Measurements from ENCODE around the gene SWAP70. TPM values are rescaled to one million over a fixed set of nuclear protein-coding genes. Genes with fewer than 3 reads are reported as not detected.
"Not testable (repeated sequence)": the region's sequence is repeated elsewhere in the genome, so short reads cannot be mapped to it uniquely, and the experiment has no call there.

SWAP70 gene
- total RNA-seq, 5 donors from 2014 or later (not counting 1 experiment from before 2014, with no cell fraction given): 4.5 to 14.3 (median 7.3) TPM

DNA sequence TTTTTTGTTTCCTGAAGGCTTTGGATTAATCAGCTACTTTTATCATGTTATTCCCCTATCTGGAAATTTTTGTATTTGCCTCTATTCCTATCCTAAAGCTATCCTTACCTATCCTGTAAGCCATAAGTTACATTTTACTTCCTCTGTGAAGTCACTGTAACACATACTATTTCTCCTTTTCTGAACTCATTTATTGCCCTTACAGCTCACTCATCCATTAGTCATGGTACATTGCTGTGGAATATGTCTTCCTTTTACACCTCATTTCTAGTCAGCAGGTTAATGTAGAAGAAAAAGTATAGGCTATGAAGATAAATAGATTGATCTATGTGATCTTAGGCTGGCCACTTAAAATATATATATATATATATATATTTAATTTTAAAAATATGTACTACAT lies 28.0 kb downstream of the SWAP70 start:
- Histone ChIP-seq H3K36me3 (ENCODE audit: control insufficient read depth in 2 of 2, extremely low read depth in 1 of 2, insufficient read depth in 1 of 2, low read length in 1 of 2) (no peaks in the 10 kb centered on the region), H3K4me3 (ENCODE audit: control insufficient read depth in 1 of 2, extremely low read depth in 1 of 2, low read length in 1 of 2) (no peak overlapping the region), H3K4me1 (ENCODE audit: control insufficient read depth in 1 of 2, extremely low read depth in 1 of 2, insufficient read depth in 2 of 2, low read length in 2 of 2) (peaks cover 0 to 4% of the 10 kb centered on the region in 2 experiments), H3K9me3 (no peaks in the 10 kb centered on the region), H3K27ac (ENCODE audit: low read length) (no peak overlapping the region), H3K27me3 (replicated peaks in 1 of 2; ENCODE audit: control insufficient read depth in 2 of 2, extremely low read depth in 1 of 2, insufficient read depth in 2 of 2, low read length in 1 of 2) (no peaks in the 10 kb centered on the region)
- POLR2A ChIA-PET: no interaction called here
- Mint-ChIP-seq H3K27me3 (no peaks in the 10 kb centered on the region), H3K4me3 (no peak overlapping the region), H3K36me3 (peaks cover 14% of the 10 kb centered on the region), H3K4me1 (peaks cover 0 to 14% (median 0%) of the 10 kb centered on the region in 3 donors), H3K27ac (no peak overlapping the region), H3K9me3 (no peaks in the 10 kb centered on the region)
- DNase-seq (no peak), ATAC-seq (replicated peaks in 1 of 4) (no peak)
- CTCF ChIA-PET: no interaction called here

DNA sequence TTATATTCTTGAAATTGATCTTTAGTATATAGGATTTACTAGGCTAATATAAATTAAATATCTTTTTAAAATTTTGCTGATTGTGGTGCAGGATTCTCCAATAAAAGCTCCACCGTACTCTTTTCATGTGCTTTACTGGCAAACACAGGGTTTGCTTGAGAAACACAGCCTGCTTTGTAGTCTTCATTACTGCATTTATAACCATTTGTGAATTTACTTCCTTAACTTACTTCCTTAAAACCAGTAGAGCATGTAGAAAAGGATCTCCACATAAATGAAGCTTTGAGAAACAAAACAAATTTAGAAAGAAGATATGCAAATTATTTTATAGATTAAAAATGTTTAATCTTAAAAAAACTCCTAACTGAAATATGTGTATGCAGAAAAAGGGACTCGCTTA lies 28.8 kb downstream of the SWAP70 start:
- no peak overlapping the region for H3K27ac ChIP-seq (ENCODE audit: low read length)
- no peaks in the 10 kb centered on the region for H3K9me3 ChIP-seq
- no CpG with 5 or more reads among the region's 2 CpGs for WGBS (ENCODE audit: insufficient coverage)
- H3K27me3 ChIP-seq (replicated peaks in 1 of 2; ENCODE audit: control insufficient read depth in 2 of 2, extremely low read depth in 1 of 2, insufficient read depth in 2 of 2, low read length in 1 of 2): no peaks in the 10 kb centered on the region
- H3K27ac Mint-ChIP-seq: no peak overlapping the region
- ATAC-seq (replicated peaks in 1 of 4) (no peak), DNase-seq (no peak)
- H3K36me3 Mint-ChIP-seq: peaks cover 14% of the 10 kb centered on the region
- no peak overlapping the region for H3K4me3 Mint-ChIP-seq
- H3K9me3 Mint-ChIP-seq: no peaks in the 10 kb centered on the region
- H3K36me3 ChIP-seq (ENCODE audit: control insufficient read depth in 2 of 2, extremely low read depth in 1 of 2, insufficient read depth in 1 of 2, low read length in 1 of 2): no peaks in the 10 kb centered on the region
- POLR2A ChIA-PET: no interaction called here
- CTCF ChIA-PET: no interaction called here
- H3K4me3 ChIP-seq (ENCODE audit: control insufficient read depth in 1 of 2, extremely low read depth in 1 of 2, low read length in 1 of 2): no peak overlapping the region
- H3K4me1 ChIP-seq (ENCODE audit: control insufficient read depth in 1 of 2, extremely low read depth in 1 of 2, insufficient read depth in 2 of 2, low read length in 2 of 2): peaks cover 0 to 4% of the 10 kb centered on the region in 2 experiments
- no peaks in the 10 kb centered on the region for H3K27me3 Mint-ChIP-seq
- H3K4me1 Mint-ChIP-seq: peaks cover 0 to 14% (median 0%) of the 10 kb centered on the region in 3 donors

GRCh38 chr11:9693801-9694553 lies 30.1 kb downstream of the SWAP70 start:
- Mint-ChIP-seq H3K9me3 (no peaks in the 10 kb centered on the region), H3K36me3 (peaks cover 14% of the 10 kb centered on the region), H3K4me3 (no peak overlapping the region), H3K27ac (peak overlapping the region in 1 of 2 donors; percentile 49), H3K27me3 (no peaks in the 10 kb centered on the region), H3K4me1 (peaks cover 0 to 19% (median 3%) of the 10 kb centered on the region in 3 donors)
- no peaks in the 10 kb centered on the region for H3K27me3 ChIP-seq (replicated peaks in 1 of 2; ENCODE audit: control insufficient read depth in 2 of 2, extremely low read depth in 1 of 2, insufficient read depth in 2 of 2, low read length in 1 of 2)
- POLR2A ChIA-PET: no interaction called here
- no peak for ATAC-seq (replicated peaks in 1 of 4)
- H3K4me3 ChIP-seq (ENCODE audit: control insufficient read depth in 1 of 2, extremely low read depth in 1 of 2, low read length in 1 of 2): no peak overlapping the region
- H3K4me1 ChIP-seq (ENCODE audit: control insufficient read depth in 1 of 2, extremely low read depth in 1 of 2, insufficient read depth in 2 of 2, low read length in 2 of 2): peaks cover 0 to 3% of the 10 kb centered on the region in 2 experiments
- WGBS (ENCODE audit: insufficient coverage): no CpG with 5 or more reads among the region's 2 CpGs
- CTCF ChIA-PET: no interaction called here
- H3K9me3 ChIP-seq: no peaks in the 10 kb centered on the region
- no peak overlapping the region for H3K27ac ChIP-seq (ENCODE audit: low read length)
- H3K36me3 ChIP-seq (ENCODE audit: control insufficient read depth in 2 of 2, extremely low read depth in 1 of 2, insufficient read depth in 1 of 2, low read length in 1 of 2): no peaks in the 10 kb centered on the region
- no peak for DNase-seq

DNA sequence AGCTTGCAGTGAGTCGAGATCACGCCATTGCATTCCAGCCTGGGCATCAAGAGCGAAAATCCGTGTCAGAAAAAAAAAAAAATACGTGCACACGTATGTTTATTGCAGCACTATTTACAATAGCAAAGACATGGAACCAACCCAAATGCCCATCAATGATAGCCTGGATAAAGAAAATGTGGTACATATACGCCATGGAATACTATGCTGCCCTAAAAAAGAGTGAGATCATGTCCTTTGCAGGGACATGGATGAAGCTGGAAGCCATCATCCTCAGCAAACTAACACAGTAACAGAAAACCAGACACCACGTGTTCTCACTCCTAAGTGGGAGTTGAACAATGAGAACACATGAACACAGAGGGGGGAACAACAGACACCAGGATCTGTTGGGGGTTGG lies 31.4 kb downstream of the SWAP70 start:
- peaks cover 0 to 25% (median 5%) of the 10 kb centered on the region in 3 donors for H3K4me1 Mint-ChIP-seq
- ATAC-seq (replicated peaks in 1 of 4); H3K27me3 ChIP-seq (replicated peaks in 1 of 2; ENCODE audit: control insufficient read depth in 2 of 2, extremely low read depth in 1 of 2, insufficient read depth in 2 of 2, low read length in 1 of 2); DNase-seq; CTCF ChIA-PET; H3K9me3 Mint-ChIP-seq; H3K4me3 ChIP-seq (ENCODE audit: control insufficient read depth in 1 of 2, extremely low read depth in 1 of 2, low read length in 1 of 2); H3K27me3 Mint-ChIP-seq; H3K4me3 Mint-ChIP-seq; H3K4me1 ChIP-seq (ENCODE audit: control insufficient read depth in 1 of 2, extremely low read depth in 1 of 2, insufficient read depth in 2 of 2, low read length in 2 of 2); H3K27ac ChIP-seq (ENCODE audit: low read length); POLR2A ChIA-PET; H3K36me3 ChIP-seq (ENCODE audit: control insufficient read depth in 2 of 2, extremely low read depth in 1 of 2, insufficient read depth in 1 of 2, low read length in 1 of 2); H3K9me3 ChIP-seq; H3K27ac Mint-ChIP-seq: not testable (repeated sequence)
- peaks cover 14% of the 10 kb centered on the region for H3K36me3 Mint-ChIP-seq
- no CpG with 5 or more reads among the region's 8 CpGs for WGBS (ENCODE audit: insufficient coverage)

DNA sequence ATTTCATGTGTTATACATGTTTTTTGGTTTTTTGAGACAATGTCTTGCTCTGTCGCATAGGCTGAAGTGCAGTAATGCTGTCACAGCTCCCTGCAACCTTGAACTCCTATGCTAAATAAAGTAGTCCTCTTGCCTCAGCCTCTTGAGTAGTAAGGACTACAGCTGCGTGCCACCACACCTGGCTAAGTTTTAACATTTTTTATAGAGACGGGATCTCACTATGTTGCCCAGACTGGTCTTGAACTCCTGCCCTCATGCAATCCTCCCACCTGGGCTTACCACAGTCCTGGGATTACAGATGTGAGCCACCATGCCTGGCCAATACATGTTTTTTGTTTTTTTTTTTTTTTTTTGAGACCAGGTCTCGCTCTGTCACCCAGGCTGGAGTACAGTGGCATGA lies 33.9 kb downstream of the SWAP70 start:
- ATAC-seq (replicated peaks in 1 of 4) (no peak), DNase-seq (no peak)
- Mint-ChIP-seq H3K4me1 (peaks cover 12 to 35% (median 20%) of the 10 kb centered on the region in 3 donors), H3K36me3 (peaks cover 14% of the 10 kb centered on the region), H3K27me3 (no peaks in the 10 kb centered on the region), H3K4me3 (no peak overlapping the region), H3K9me3 (no peaks in the 10 kb centered on the region), H3K27ac (no peak overlapping the region)
- Histone ChIP-seq H3K27me3 (replicated peaks in 1 of 2; ENCODE audit: control insufficient read depth in 2 of 2, extremely low read depth in 1 of 2, insufficient read depth in 2 of 2, low read length in 1 of 2) (no peaks in the 10 kb centered on the region), H3K27ac (ENCODE audit: low read length) (no peak overlapping the region), H3K4me1 (ENCODE audit: control insufficient read depth in 1 of 2, extremely low read depth in 1 of 2, insufficient read depth in 2 of 2, low read length in 2 of 2) (peaks cover 4 to 20% of the 10 kb centered on the region in 2 experiments), H3K36me3 (ENCODE audit: control insufficient read depth in 2 of 2, extremely low read depth in 1 of 2, insufficient read depth in 1 of 2, low read length in 1 of 2) (no peaks in the 10 kb centered on the region), H3K4me3 (ENCODE audit: control insufficient read depth in 1 of 2, extremely low read depth in 1 of 2, low read length in 1 of 2) (no peak overlapping the region), H3K9me3 (no peaks in the 10 kb centered on the region)
- WGBS (ENCODE audit: insufficient coverage): 100% methylated on average over 2 of the region's 4 CpGs
- ChIA-PET CTCF (no interaction called here), POLR2A (no interaction called here)

- Histone ChIP-seq H3K4me1 (ENCODE audit: control insufficient read depth in 1 of 2, extremely low read depth in 1 of 2, insufficient read depth in 2 of 2, low read length in 2 of 2) (peaks cover 4 to 27% of the 10 kb centered on the region in 2 experiments), H3K36me3 (ENCODE audit: control insufficient read depth in 2 of 2, extremely low read depth in 1 of 2, insufficient read depth in 1 of 2, low read length in 1 of 2) (no peaks in the 10 kb centered on the region), H3K4me3 (ENCODE audit: control insufficient read depth in 1 of 2, extremely low read depth in 1 of 2, low read length in 1 of 2) (no peak overlapping the region), H3K27ac (ENCODE audit: low read length) (no peak overlapping the region), H3K27me3 (replicated peaks in 1 of 2; ENCODE audit: control insufficient read depth in 2 of 2, extremely low read depth in 1 of 2, insufficient read depth in 2 of 2, low read length in 1 of 2) (no peaks in the 10 kb centered on the region), H3K9me3 (no peaks in the 10 kb centered on the region)
- Mint-ChIP-seq H3K9me3 (no peaks in the 10 kb centered on the region), H3K4me3 (no peak overlapping the region), H3K27me3 (no peaks in the 10 kb centered on the region), H3K27ac (no peak overlapping the region), H3K4me1 (peaks cover 23 to 36% (median 31%) of the 10 kb centered on the region in 3 donors), H3K36me3 (peaks cover 5% of the 10 kb centered on the region)
- ATAC-seq (replicated peaks in 1 of 4) (no peak), DNase-seq (no peak)
- ChIA-PET POLR2A (no interaction called here), CTCF (no interaction called here)
- WGBS (ENCODE audit: insufficient coverage): 93% methylated on average over 1 of the region's 2 CpGs
These were observed 36.4 kb downstream of the SWAP70 start for GRCh38 chr11:9700105-9700801.

Measured in T-cell (primary cell).